GM12878 (cell line): ENCODE data around the gene GRK2. TPM values are rescaled to one million over a fixed set of nuclear protein-coding genes. Genes with fewer than 3 reads are reported as not detected.
A peak's percentile ranks its signal among the peaks of the same experiment; 100 is the strongest.

Source experiments
- ATAC-seq: fragments of 200-7000 bp; cut with Tn5 transposase; 3 replicates; pipeline ENCODE4 v1.9.1; 2020; ENCODE audit warnings: mild to moderate bottlenecking, moderate library complexity
- BruUV-seq: library from RNA; stranded (reverse); fragments of 400-500 nt; replicated peaks from 2 replicates; lab custom pipeline; 2021; lab: Mats Ljungman, UMichigan
- CTCF ChIA-PET: fragments of 300-600 bp; sonication (Branson Sonifier 250); formaldehyde crosslinking; extraction: SDS; loops from one replicate; lab custom pipeline; 2021; ENCODE audit warnings: inconsistent platforms; lab: Yijun Ruan, JAX
- POLR2A ChIA-PET: fragments of 350-600 bp; formaldehyde crosslinking; extraction: SDS; loops from one replicate; lab custom pipeline; 2021; ENCODE audit warnings: inconsistent platforms; lab: Charles Lee
- RAD21 ChIA-PET: fragments of 300-600 bp; sonication (Branson Sonifier 250); formaldehyde crosslinking; loops from one replicate; lab custom pipeline; 2023; ENCODE audit warnings: antibody characterized with exemption; ENCODE audit not compliant: unreplicated experiment; lab: Charles Lee
- SMC1A ChIA-PET: fragments of 300-600 bp; sonication (Branson Sonifier 250); formaldehyde crosslinking; loops from one replicate; lab custom pipeline; 2023; ENCODE audit not compliant: unreplicated experiment, uncharacterized antibody; lab: Charles Lee
- DNase-seq: peaks from one replicate; pipeline ENCODE4 v3.0.0-alpha.2; 2011; ENCODE audit warnings: low read depth, low spot score
- FAIRE-seq: peaks from 3 replicates; lab custom pipeline; 2011; peaks lifted over from hg19 to GRCh38; lab: Jason Lieb, UNC
- H2AFZ ChIP-seq: 2 replicates; pipeline ENCODE4 v1.6.0; 2011; ENCODE audit warnings: low read depth, low read length, control low read depth; ENCODE audit not compliant: control insufficient read depth
- H3K27ac ChIP-seq: 2 replicates; pipeline ENCODE4 v1.5.1; 2011; ENCODE audit warnings: control low read depth; ENCODE audit not compliant: control insufficient read depth, insufficient read depth
- H3K27me3 ChIP-seq, 2 experiments: replicated peaks in 1 of 2; 2 replicates each; pipeline versions ENCODE4 v1.6.0 to v1.6.1; 2011; ENCODE audit warnings: low read length in 1 of 2; ENCODE audit not compliant: control insufficient read depth in 2 of 2, insufficient read depth in 2 of 2
- H3K36me3 ChIP-seq, 2 experiments: 2 replicates each; pipeline ENCODE4 v1.5.1; 2011; ENCODE audit warnings: low read length in 1 of 2; ENCODE audit not compliant: control insufficient read depth in 2 of 2, insufficient read depth in 2 of 2
- H3K4me1 ChIP-seq: 2 replicates; pipeline ENCODE4 v1.6.1; 2011; ENCODE audit warnings: mild to moderate bottlenecking, low read length, moderate library complexity, mixed read lengths; ENCODE audit not compliant: control insufficient read depth, insufficient read depth
- H3K4me2 ChIP-seq: 2 replicates; pipeline ENCODE4 v1.6.0; 2011; ENCODE audit warnings: control low read depth; ENCODE audit not compliant: control insufficient read depth, insufficient read depth
- H3K4me3 ChIP-seq: fragments of 200-600 bp; sonication (generic); 2 replicates; pipeline ENCODE4 v1.5.1; 2016
- H3K79me2 ChIP-seq: 2 replicates; pipeline ENCODE4 v1.6.0; 2011; ENCODE audit warnings: low read length; ENCODE audit not compliant: control insufficient read depth, insufficient read depth
- H3K9ac ChIP-seq: 2 replicates; pipeline ENCODE4 v1.8.0; 2011; ENCODE audit warnings: low read length, control low read depth, mixed read lengths; ENCODE audit not compliant: control insufficient read depth, insufficient read depth
- H3K9me3 ChIP-seq: replicated peaks from 3 replicates; pipeline ENCODE4 v1.5.1; 2011; ENCODE audit warnings: mild to moderate bottlenecking, low read length; ENCODE audit not compliant: control insufficient read depth, insufficient read depth
- H4K20me1 ChIP-seq: 2 replicates; pipeline ENCODE4 v1.6.0; 2011; ENCODE audit not compliant: control insufficient read depth, insufficient read depth
- BACH1 ChIP-seq: fragments of 450-650 bp; IDR thresholded peaks from 2 replicates; pipeline ENCODE4 v1.6.1; 2017; ENCODE audit warnings: mild to moderate bottlenecking, borderline replicate concordance
- BRCA1 ChIP-seq: IDR thresholded peaks from 2 replicates; pipeline ENCODE4 v1.6.1; 2011; ENCODE audit warnings: low read depth, low read length, improper control_type of control experiment
- CREM ChIP-seq: IDR thresholded peaks from 2 replicates; pipeline ENCODE4 v1.6.1; 2014; ENCODE audit warnings: antibody characterized with exemption, low read depth
- ETV6 ChIP-seq, 2 experiments: fragments of 450-650 bp in 1 of 2; IDR thresholded peaks in 1 of 2; conservative IDR thresholded peaks in 1 of 2; 2 replicates each; pipeline ENCODE4 v1.6.1; 2014; ENCODE audit warnings: antibody characterized with exemption in 1 of 2, borderline replicate concordance in 1 of 2, low read depth in 1 of 2, mild to moderate bottlenecking in 1 of 2, moderate library complexity in 1 of 2
- JUND ChIP-seq: IDR thresholded peaks from 2 replicates; pipeline ENCODE4 v1.6.1; 2012; ENCODE audit warnings: low read depth, mild to moderate bottlenecking, low read length, improper control_type of control experiment, moderate library complexity
- MYC ChIP-seq: IDR thresholded peaks from 2 replicates; pipeline ENCODE4 v1.6.1; 2011; ENCODE audit warnings: mild to moderate bottlenecking, low read length, moderate library complexity, inconsistent platforms; ENCODE audit not compliant: insufficient read depth, insufficient replicate concordance, insufficient read length, severe bottlenecking
- NKRF ChIP-seq: fragments of 450-650 bp; conservative IDR thresholded peaks from 2 replicates; pipeline ENCODE4 v1.6.1; 2017; ENCODE audit warnings: mild to moderate bottlenecking, moderate library complexity
- NR2C1 ChIP-seq: fragments of 450-650 bp; IDR thresholded peaks from 2 replicates; pipeline ENCODE4 v1.6.1; 2017; ENCODE audit warnings: antibody characterized with exemption, mild to moderate bottlenecking, moderate library complexity
- NR2F1 ChIP-seq: fragments of 450-650 bp; conservative IDR thresholded peaks from 2 replicates; pipeline ENCODE4 v1.6.1; 2017; ENCODE audit warnings: mild to moderate bottlenecking
- REST ChIP-seq: IDR thresholded peaks from 2 replicates; pipeline ENCODE4 v1.6.1; 2012; ENCODE audit warnings: mild to moderate bottlenecking, low read depth, low read length
- SRF ChIP-seq, 2 experiments: IDR thresholded peaks; 2 replicates each; pipeline ENCODE4 v1.6.1; 2011; ENCODE audit warnings: low read depth in 2 of 2, low read length in 2 of 2, mild to moderate bottlenecking in 1 of 2, moderate library complexity in 1 of 2
- TAF1 ChIP-seq: IDR thresholded peaks from 2 replicates; pipeline ENCODE4 v1.6.1; 2011; ENCODE audit warnings: mild to moderate bottlenecking, low read depth, low read length, borderline replicate concordance
- ZNF622 ChIP-seq: fragments of 450-650 bp; IDR thresholded peaks from 2 replicates; pipeline ENCODE4 v1.6.1; 2017; ENCODE audit warnings: mild to moderate bottlenecking, inconsistent platforms
- WGBS: methylation state at CpG from one replicate; pipeline ENCODE4 v1.1.6; 2016; ENCODE audit warnings: low lambda C conversion rate; ENCODE audit not compliant: insufficient replicate concordance, insufficient coverage; ENCODE audit errors: missing lambda C conversion rate; 5-methylcytosine and 5-hydroxymethylcytosine counted together
- in situ Hi-C: fragments of 300-500 bp; cut with MboI; formaldehyde crosslinking; loops from 9 replicates; pipeline ENCODE4 v1.14.3; 2018; ENCODE audit warnings: mixed read lengths
- intact Hi-C: fragments of 100-400 bp; cut with micrococcal nuclease; formaldehyde crosslinking; loops from one replicate; pipeline ENCODE4 v1.14.2; 2022; ENCODE audit not compliant: unreplicated experiment
- polyA plus RNA-seq, 11 experiments: library from polyadenylated mRNA; depleted of rRNA in 4 of 11; unstranded in 6 of 11; stranded (reverse) in 5 of 11; fragments of >200 nt; fragmentation: Nextera tagmentation in 4 of 11; fragmentation: Illumina TruSeq in 1 of 11; extraction: Ambion mirVana in 4 of 11; extraction: Trizol in 1 of 11; gene quantifications; 1 replicate in 1 of 11; 2 replicates in 10 of 11; pipeline versions ENCODE4 v1.2.1 to v1.2.3, GENCODE V29; 2011 to 2016; ENCODE audit warnings: inconsistent platforms in 2 of 11, missing spikeins in 2 of 11, low read depth in 1 of 11
- total RNA-seq, 4 experiments: library from RNA; depleted of rRNA in 3 of 4; stranded (reverse); fragments of >200 nt in 3 of 4; fragmentation: Illumina TruSeq in 1 of 4; extraction: Trizol in 1 of 4; gene quantifications; 2 replicates each; pipeline versions ENCODE4 v1.2.1 to v1.2.3, GENCODE V29; 2013 to 2021

GRK2 gene
- total and polyA plus RNA-seq, 10 of the 15 experiments (the other 5 are each of a cell fraction or from before 2014, with no cell fraction given): 1.0 to 160 (median 66.1) TPM

GRCh38 chr11:67239783-67240575 lies 26.3 kb upstream of the GRK2 start:
- Histone ChIP-seq H3K27ac (peak overlapping the region; percentile 90), H3K36me3 (peaks cover 2 to 19% of the 10 kb centered on the region in 2 experiments; a peak in 3 of 4 replicates), H3K27me3 (no peaks in the 10 kb centered on the region), H3K9me3 (no peaks in the 10 kb centered on the region), H4K20me1 (peaks cover 4% of the 10 kb centered on the region; the same call in 1 of the 2 replicates), H3K9ac (peak overlapping the region; percentile 80), H3K79me2 (peaks cover 55% of the 10 kb centered on the region), H3K4me3 (peak overlapping the region; percentile 89), H3K4me1 (peaks cover 17% of the 10 kb centered on the region), H2AFZ (no peak overlapping the region), H3K4me2 (peak overlapping the region; percentile 73)
- ChIA-PET SMC1A (interaction anchor here (0.7 to 1.7 kb wide), 13 partner anchors 11 to 198 kb away, joined by 3 to 13 read pairs (median 3); partner anchors contain the start of gene PTPRCAP), RAD21 (interaction anchor here (0.5 to 2.5 kb wide), 24 partner anchors 10 to 166 kb away, joined by 3 to 8 read pairs (median 4); partner anchors contain the start of genes POLD4, PPP1CA and RAD9A), CTCF (interaction anchor here (0.7 to 3.6 kb wide), 14 partner anchors 13 to 164 kb away, joined by 3 to 30 read pairs (median 4); partner anchors contain the start of gene POLD4), POLR2A (interaction anchor here (0.6 to 2.6 kb wide), 20 partner anchors 14 to 398 kb away, joined by 3 to 13 read pairs (median 4); partner anchors contain the start of genes ANKRD13D, KDM2A, POLD4 and PPP1CA)
- intact Hi-C loops: loop anchor here (10.0 kb wide), 1 partner anchor 155 kb away; no protein-coding TSS in a partner anchor
- FAIRE-seq (peak; percentile 79), ATAC-seq (peak; percentile 93), DNase-seq (peak; percentile 93)
- TSS peak; percentile 61 for BruUV-seq
- 1% methylated on average over 31 of the region's 31 CpGs for WGBS
- in situ Hi-C loops: no loop called here
- TF ChIP-seq ETV6 (conservative IDR thresholded peaks at IDR 0.05 in 1 of 2, IDR thresholded peaks at IDR 0.05 in 1 of 2; ENCODE audit: borderline replicate concordance in 1 of 2, low read depth in 1 of 2) (no peak), NR2C1 (no peak), SRF (IDR thresholded peaks at IDR 0.05; ENCODE audit: low read depth in 2 of 2, low read length in 2 of 2) (peak; percentile 22 to 78; a peak in 2 of 4 replicates), TAF1 (peak; percentile 100), MYC (peak; percentile 39), BACH1 (peak; percentile 93), JUND (peak; percentile 10; the same call in 1 of the 2 replicates), REST (peak; percentile 60), NKRF (peak; percentile 91), BRCA1 (no peak), ZNF622 (no peak), CREM (peak; percentile 79), NR2F1 (peak; percentile 88)
